ENCODE measurements around the gene RPTOR. TPM values are rescaled to one million over a fixed set of nuclear protein-coding genes. Genes with fewer than 3 reads are reported as not detected.

RPTOR gene
- total RNA-seq, 1 donor from 2014 or later: 35.7 TPM

DNA sequence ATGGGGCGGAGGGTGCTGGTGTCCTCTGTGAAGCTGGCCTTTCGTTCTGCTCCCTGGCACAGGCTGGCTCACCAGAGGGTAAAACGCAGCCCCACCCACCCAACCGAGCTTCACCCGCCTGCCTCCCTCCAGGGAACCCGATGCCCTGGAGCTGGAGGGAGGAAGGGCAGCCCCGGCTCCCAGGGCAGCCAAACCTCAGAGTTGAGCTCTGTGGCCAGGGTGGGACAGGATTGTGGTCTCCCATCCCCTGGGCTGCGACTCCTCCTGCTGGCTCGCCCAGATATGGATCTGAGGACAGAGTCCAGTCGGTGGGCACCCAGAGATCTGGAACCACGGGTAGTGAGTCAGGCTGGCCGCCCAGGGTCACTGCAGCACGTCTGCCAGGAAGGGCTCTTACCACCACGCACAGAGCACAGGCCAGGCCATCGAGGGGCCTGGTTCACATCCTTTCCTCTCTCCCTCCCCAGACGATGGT, 404.4 kb downstream of the RPTOR start:
- intact Hi-C loops (cut with DNase I): no loop called here
- no peak for ATAC-seq
- peak; percentile 46 for DNase-seq (ENCODE audit: low spot score)

DNA sequence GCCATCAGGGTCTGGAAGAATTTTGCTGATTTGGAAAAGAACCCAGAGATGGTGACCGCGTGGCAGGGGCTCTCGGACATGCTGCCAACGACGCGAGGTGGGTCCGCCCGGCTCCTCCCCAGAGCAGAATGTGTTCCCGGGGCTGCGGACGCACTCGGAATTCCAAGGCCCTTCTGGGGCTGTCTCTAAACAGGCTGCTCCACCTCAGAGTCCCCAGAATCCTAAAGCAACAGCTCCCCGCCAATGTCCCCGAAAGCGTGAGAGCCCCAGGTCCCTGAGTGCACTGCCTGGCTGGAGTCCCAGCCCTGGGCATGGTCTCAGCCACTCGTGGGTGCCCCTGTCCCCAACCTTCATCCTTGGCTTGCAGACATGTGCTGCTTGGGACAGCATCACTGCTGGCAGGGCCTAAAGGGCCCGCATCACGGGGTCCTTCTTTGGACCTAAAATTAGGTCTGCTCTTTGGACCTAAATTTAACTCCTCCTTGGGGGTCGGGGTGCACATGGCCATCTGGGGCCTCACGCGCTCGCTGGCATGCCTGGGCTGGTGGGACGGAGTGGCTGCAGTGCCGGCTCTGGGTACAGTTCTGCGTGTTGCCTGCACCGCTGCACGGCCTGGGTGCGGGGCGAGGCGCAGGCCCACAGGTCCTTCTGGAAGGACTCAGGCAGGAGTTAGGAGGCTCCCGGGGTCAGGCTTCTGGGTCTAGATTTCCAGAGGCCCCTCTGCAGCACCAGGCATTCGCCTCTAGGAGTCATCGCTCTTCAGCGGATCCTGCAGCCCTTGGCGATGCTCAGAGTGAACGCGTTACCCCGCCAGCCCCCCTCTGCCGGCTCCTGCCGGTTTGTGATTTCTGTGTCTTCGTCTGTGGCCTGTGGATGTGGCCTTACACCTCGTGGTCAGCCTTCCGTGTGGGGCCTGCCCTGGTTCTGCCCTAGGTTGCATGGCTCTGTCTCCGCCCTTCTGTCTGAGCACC, 405.1 kb downstream of the RPTOR start:
- DNase-seq (ENCODE audit: low spot score) (peak; percentile 48), ATAC-seq (no peak)
- intact Hi-C loops (cut with DNase I): no loop called here

DNA sequence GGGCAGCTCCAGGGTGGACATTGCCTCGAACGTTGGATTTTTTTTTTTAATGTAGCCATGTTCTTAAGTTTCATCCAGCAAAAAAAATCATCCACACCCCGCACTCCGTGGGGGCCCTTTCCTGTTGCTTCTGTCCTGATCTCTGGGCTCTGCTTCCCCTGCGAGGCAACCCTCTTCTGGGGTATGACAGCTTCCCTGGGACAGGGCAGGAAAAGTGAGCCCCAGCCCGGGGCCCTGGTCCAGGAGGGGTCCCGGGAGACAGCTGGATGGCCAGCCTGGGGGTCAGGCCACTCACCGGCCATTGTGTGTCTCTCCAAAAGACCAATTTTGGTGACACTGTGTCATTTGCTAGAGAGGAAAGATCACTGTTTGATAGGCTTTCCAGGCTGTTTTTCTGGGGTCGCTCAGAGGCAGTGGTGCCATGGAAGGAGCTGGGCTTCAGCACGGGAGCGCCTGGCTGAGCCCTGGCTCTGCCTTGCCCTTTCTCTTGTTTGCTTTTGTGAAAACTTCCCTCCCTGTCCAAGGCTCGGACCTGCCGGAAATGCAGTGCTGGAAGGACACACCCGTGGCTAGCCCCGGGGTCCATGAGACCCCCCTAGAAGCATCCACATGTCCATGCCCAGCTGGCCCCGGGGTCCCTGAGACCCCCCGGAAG, 406.0 kb downstream of the RPTOR start:
- ATAC-seq (no peak), DNase-seq (ENCODE audit: low spot score) (peak; percentile 44)
- intact Hi-C loops (cut with DNase I): no loop called here

DNA sequence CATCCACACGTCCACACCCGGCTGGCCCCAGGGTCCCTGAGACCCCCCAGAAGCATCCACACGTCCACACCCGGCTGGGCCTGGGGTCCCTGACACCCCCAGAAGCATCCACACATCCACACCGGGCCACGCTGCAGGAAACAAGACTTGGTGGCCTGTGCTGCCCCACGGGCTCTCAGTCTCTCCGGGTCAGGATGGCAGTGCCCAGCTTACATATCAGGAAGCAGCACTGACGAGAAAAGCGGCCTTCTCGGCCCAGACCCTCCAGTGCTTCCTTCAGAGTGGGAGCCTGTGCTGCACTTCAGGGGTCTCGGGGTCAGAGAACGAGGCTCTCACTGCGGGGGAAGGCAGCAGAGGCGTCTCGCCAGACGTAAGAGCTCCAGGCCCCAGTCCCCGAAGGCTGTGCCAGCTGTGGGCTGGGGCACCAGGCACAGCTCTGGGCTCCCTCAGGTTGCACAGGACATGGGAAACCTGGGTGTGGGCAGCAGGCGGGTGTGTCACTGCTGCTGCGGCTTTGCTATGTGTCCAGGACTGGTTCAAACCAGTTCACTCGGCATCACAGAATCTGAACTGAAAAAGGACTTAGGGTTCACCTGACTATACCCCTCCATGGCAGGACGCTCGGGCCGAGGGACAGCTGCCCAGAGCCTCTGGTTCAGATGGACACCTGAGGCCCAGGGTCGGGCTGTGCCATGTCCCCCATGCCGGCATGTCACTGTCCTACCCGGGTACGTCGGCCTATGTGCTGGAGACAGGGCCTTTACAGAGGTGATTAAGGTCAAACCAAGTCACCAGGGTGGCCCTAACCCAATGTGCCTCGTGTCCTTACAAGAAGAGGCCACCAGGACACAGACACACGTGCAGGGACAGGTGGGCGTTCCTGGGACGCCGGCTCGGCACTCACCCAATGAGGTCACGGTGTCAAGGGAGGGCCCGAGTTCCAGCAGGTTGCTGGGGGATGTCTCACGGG, 406.8 kb downstream of the RPTOR start:
- DNase-seq (ENCODE audit: low spot score): peak; percentile 50
- intact Hi-C loops (cut with DNase I): no loop called here
- ATAC-seq: no peak

DNA sequence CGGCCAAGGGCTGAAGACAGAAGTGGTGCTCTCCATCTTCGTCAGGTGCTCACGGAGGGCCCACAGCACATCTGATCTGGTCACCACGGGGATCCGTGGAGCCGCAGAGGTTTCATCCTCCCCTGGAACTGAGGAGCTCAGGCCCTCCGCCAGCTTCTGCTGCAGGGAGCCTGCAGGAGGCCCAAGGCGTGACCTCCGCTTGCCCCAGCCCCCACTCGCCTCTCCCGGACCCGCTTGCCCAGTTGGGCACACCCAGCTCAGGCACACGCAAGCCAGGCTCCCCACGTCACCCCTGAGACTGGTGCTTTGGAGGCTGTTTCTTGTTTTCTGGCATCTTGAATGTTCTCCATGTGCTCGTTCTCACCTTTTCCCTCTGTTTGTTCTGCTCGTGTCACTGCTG, 407.7 kb downstream of the RPTOR start:
- no peak for ATAC-seq
- intact Hi-C loops (cut with DNase I): no loop called here
- DNase-seq (ENCODE audit: low spot score): peak; percentile 46

DNA sequence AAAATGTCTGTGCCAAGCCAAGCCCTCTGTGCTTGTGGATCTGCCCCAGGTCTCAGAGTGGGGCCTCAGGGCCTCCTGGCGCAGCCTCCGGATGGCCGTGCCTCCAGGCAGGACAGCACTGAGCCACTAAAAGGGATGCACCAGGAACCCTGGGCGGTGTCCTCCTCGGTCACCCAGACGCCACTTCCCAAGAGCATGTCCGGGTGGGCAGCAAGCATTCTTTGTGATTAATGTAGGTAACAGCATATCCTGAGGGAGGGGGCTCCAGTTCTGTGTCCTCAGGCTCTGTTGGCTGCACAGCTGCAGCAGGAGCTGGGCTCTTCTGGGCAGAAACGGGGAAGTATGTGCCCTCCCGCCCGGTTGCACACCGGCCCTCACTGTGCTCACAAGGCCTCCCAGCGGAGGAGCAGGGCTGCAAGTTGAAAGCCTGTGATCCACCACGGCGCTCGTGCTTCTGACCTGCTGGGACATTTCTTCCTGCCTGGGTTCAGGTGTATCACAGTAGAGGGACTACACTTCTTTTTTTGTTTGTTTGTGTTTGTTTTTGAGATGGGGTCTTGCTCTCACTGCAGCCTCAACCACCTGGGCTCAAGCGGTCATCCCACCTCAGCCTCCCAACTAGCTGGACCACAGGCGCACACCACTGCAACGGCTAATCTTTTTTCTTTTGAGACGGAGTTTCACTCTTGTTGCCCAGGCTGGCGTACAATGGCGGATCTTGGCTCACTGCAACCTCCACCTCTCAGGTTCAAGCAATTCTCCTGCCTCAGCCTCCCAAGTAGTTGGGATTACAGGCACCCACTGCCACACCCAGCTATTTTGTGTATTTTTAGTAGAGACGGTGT, 409.1 kb downstream of the RPTOR start:
- DNase-seq (ENCODE audit: low spot score) (peak; percentile 36), ATAC-seq (no peak)
- intact Hi-C loops (cut with DNase I): no loop called here

DNA sequence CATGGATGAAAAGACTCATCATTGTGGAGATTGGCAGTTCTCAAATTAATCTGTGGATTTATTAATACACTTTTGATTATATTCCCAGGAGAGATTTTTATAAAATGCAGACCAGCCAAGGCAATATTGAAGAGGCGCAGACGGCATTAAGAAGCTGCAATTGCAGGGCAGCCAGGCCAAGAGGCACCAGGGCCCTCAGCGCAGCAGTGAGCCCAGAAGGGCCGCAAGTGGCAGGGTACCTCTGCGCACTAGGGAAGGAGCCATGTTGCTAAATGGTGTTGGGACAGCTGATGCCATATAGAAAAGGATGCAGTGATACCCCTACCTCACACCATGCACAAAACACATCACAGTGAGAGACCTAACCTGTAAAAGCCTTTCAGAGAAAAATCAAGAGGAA, 410.4 kb downstream of the RPTOR start:
- intact Hi-C loops (cut with DNase I): no loop called here
- DNase-seq (ENCODE audit: low spot score) (peak; percentile 14), ATAC-seq (no peak)

DNA sequence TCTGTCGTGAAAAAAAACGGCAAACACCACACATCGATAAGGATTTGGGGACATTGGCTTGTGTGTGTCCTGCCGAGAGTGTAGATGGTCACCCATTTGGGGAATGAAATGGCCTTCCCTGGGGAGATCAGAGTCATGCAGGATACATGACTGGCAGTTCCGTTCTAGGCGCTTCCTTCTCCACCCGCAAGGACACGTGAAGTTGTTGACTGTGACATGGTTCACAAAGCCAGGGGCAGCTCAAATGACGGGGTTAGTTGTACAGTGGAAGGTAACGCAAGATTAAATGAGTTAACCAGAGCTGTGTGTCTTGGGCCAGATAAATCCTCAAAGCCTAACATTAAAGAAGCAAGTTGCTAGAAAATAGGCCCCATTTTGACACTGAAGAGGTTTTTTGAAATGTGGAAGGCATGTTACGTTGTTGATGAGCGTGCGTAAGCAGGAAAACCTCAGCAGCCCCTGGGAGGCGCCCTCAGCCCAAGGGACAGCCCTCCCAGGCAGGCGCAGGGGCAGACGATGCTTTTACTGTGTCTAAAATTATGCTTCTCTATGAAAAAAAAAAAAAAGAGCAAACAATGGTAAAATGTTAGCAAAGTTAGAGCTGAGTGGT, 411.1 kb downstream of the RPTOR start:
- DNase-seq (ENCODE audit: low spot score) (peak; percentile 38), ATAC-seq (no peak)
- intact Hi-C loops (cut with DNase I): no loop called here

DNA sequence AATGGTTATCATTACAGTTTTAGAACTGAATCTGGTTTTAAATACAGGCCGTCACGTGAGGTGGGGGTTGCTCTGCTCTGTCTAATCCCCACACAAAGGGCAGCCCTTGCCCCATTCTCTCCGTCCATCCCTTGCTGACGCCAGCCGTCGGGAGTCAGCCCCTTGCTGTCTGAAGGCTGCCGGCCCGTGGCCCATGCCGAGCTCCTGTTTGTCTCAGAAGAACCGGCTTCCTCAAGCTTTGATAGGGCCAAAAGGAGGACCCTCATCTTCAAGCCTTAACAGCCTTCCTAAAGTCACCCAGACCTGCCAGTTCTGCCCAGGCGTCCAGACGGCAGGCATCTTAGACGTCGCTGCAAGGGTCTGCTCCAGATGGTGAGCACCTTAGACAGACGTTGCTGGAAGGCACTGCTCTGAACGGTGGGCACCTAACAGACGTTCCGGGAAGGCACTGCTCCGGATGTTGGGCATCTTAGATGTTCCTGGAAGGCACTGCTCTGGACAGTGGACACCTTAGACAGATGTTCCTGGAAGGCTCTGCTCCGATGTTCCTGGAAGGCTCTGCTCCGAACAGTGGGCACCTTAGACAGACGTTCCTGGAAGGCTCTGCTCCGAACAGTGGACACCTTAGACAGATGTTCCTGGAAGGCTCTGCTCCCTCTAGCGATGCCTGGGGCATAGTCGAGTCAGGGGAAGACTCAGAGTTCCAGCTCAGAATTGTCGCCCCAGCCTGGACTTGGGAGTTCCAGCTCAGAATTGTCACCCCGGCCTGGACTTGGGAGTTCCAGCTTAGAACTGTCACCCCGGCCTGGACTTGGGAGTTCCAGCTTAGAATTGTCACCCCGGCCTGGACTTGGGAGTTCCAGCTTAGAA, 411.9 kb downstream of the RPTOR start:
- intact Hi-C loops (cut with DNase I): no loop called here
- DNase-seq (ENCODE audit: low spot score) (peak; percentile 53), ATAC-seq (no peak)

DNA sequence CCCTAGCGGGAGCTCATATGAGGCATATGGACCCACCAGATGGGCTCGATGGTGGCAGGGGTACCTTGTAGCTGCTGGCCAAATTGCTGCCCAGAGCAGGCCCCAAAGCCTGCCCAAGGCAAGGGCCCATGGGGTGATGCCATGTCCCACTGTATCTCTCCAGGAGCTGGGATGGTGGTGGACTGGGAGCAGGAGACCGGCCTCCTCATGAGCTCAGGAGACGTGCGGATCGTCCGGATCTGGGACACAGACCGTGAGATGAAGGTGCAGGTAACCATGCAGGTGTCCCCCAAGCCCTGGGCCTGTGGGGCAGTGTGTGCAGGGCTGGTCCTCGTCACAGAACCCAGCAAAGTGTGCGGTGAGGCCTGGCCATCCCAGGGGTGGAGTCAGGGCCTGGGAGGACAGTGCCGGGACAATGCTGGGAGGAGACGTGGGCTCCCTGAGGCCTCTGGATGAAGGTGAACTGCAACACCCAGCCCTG, 412.9 kb downstream of the RPTOR start:
- DNase-seq (ENCODE audit: low spot score) (peak; percentile 52), ATAC-seq (no peak)
- intact Hi-C loops (cut with DNase I): no loop called here

DNA sequence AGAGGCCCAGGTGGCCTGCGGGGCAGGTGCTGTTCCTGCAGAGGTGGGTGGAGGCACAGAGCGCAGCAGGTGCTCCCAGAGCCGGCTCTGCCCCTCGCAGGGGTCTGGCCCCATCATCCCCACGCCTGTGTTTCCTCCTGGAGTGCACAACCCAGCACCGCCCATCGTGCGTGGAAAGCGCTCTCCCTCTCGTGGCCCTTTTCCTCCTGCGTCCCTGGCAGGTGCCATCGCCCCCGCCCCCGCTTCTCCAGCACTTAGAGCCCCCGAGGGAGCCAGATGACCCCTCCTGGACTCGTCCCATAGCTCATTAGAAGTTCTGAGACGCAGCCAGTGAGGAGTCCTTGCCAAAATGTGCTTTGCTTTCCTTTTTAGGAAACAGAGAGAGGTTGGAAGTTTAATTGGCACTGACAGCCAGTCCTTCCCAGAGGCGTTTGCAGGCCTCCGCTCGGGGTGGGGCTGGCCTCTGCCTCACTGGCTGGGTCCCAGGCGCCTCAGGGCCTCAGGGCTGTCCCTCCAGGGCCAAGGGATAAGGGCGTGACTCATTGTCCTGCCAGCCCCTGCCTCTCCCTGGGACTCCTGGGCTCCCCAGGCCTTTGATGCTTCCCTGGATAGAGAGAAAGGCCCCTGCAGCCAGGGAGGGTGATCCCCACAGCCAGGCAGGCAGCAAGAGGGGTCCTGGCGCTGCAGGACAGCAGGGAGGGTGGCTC, 414.8 kb downstream of the RPTOR start:
- intact Hi-C loops (cut with DNase I): no loop called here
- DNase-seq (ENCODE audit: low spot score) (peak; percentile 83), ATAC-seq (peak; percentile 93)

DNA sequence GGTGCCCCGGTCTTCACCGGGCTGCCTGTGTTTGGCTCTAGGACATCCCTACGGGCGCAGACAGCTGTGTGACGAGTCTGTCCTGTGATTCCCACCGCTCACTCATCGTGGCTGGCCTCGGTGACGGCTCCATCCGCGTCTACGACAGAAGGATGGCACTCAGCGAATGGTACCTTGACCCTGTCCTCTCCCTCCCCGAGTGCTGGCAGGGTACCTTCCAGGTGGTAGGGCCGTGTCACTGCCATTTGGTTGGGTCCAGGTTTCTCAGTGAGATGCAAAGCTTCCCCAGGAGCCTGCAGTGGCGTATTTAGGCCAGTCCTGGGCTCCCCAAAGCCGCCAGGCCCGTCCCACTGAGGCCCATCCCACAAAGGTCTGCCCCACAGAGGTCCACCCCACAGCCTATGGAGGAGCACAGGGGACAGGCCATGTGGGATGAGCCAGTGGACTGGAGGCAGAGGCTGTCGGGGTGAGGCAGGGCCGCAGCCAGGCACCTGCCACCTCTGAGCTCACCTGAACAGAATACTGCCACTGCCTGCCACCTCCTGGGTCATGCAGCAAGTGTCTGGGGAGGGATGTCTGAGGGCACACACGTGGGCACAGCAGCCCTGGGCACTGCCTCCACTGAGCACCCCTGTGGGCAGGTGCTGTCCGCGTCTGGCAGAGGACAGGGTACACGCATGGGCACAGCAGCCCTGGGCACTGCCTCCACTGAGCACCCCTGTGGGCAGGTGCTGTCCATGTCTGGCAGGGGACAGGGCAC, 415.6 kb downstream of the RPTOR start:
- DNase-seq (ENCODE audit: low spot score): no peak
- peak; percentile 2 for ATAC-seq
- intact Hi-C loops (cut with DNase I): no loop called here

DNA sequence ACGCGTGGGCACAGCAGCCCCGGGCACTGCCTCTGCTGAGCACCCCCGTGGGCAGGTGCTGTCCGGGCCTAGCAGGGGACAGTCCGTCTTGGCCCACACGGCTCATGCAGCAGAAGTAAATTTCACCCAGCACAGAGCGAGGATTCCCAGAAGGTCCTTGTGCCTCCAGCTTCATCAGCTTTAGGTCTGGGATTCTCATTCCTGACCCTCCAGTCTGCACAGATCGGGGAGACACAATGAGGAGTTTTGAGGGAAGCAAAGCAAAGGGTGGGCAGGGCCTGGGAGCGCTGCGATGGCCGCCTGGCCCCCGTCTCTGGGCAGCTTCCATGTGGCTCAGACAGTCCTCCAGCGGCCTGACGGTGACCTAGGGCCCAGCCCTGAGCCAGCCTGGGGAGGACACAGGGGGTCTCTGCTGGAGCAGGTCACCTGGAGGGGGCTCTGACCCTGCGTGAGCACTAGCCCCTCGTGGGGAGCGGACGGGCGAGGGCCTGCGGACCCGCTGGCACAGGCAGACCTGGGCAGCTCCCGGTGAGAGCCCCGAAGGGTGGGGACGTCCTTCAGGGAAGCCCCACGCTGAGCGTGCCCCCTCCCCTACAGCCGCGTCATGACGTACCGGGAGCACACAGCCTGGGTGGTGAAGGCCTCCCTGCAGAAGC, 416.3 kb downstream of the RPTOR start:
- ATAC-seq: no peak
- intact Hi-C loops (cut with DNase I): no loop called here
- no peak for DNase-seq (ENCODE audit: low spot score)

DNA sequence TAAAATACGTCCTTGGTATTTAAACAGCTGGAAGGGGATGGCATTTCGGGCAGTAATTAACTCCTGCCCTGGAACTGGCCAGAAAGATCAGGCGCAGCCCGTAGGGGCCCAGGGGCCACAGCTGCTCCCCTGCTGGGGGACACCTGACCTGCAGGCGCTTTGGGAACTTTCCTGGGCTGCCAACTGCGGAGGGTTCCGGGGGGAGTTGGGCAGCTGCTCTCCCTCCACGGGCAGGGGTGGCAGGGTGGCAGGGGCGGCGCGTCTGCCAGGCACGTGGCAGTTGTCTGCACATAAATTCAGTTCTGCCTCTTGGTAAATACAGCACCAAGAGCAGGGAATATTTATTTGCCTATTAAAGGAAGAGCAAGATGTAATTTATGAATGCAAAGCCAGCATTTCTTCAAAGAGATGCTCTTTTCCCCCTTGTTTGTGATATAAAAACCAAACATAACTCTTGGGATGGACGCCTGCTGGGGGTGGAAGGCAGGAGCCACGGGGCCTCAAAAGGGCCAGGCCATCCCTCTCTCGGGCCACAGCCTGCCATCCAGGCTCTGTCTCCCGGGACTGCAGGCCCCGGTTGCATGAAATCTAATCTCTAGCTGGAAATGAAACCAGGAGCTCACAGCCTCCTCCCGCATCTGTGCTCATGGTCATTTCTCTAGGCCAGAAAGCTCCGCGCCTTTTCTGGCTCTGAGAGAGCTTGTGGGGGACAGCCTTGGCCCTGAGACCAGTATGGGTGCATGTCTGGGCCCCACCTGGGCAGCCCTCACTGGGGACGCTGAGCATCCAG, 417.1 kb downstream of the RPTOR start:
- ATAC-seq (no peak), DNase-seq (ENCODE audit: low spot score) (no peak)
- intact Hi-C loops (cut with DNase I): no loop called here

All from sciatic nerve (tissue), 2 donors.